ENCODE data around the gene C1QTNF12. TPM values are rescaled to one million over a fixed set of nuclear protein-coding genes. Genes with fewer than 3 reads are reported as not detected.
"Not testable (repeated sequence)": the region's sequence is repeated elsewhere in the genome, so short reads cannot be mapped to it uniquely, and the experiment has no call there.

The C1QTNF12 gene
- polyA plus RNA-seq, 1 donor from 2014 or later = 0.74 TPM

DNA sequence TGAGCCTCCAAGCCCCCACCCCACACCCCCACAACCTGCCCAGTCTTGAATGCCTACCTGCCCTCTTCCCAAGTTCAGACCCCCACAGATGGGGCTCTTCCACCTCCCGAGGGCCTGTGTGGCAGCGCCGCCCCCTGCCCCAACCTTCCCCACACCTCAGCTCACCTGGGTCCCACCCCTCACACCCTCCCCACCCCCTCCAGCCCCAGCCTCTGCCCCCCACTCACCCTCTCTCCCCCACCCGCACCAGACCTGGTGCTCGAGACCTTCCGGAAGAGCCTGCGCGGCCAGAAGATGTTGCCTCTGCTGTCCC is 49.4 kb downstream of the C1QTNF12 start:
- H3K36me3 ChIP-seq (ENCODE audit: insufficient read depth, low read length) = no peaks in the 10 kb centered on the region
- no peaks in the 10 kb centered on the region for H4K20me1 ChIP-seq (ENCODE audit: insufficient read depth)
- H3K9me3 ChIP-seq (ENCODE audit: low read length) = no peaks in the 10 kb centered on the region
- H3K27ac ChIP-seq (ENCODE audit: low read length) = no peak overlapping the region
- no peak for TF ChIP-seq TAF1 (IDR thresholded peaks at IDR 0.05; ENCODE audit: low read depth)
- TF ChIP-seq, protein P1, sequence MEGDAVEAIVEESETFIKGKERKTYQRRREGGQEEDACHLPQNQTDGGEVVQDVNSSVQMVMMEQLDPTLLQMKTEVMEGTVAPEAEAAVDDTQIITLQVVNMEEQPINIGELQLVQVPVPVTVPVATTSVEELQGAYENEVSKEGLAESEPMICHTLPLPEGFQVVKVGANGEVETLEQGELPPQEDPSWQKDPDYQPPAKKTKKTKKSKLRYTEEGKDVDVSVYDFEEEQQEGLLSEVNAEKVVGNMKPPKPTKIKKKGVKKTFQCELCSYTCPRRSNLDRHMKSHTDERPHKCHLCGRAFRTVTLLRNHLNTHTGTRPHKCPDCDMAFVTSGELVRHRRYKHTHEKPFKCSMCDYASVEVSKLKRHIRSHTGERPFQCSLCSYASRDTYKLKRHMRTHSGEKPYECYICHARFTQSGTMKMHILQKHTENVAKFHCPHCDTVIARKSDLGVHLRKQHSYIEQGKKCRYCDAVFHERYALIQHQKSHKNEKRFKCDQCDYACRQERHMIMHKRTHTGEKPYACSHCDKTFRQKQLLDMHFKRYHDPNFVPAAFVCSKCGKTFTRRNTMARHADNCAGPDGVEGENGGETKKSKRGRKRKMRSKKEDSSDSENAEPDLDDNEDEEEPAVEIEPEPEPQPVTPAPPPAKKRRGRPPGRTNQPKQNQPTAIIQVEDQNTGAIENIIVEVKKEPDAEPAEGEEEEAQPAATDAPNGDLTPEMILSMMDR (IDR thresholded peaks at IDR 0.05; ENCODE audit: poor library complexity, severe bottlenecking) = no peak
- TF ChIP-seq POLR2AphosphoS5 (IDR thresholded peaks at IDR 0.05) = no peak
- TF ChIP-seq EP300 (conservative IDR thresholded peaks at IDR 0.05; ENCODE audit: poor library complexity, severe bottlenecking) = no peak
- no peak for TF ChIP-seq RAD21 (conservative IDR thresholded peaks at IDR 0.05)
- TF ChIP-seq SMC3 (conservative IDR thresholded peaks at IDR 0.05; ENCODE audit: poor library complexity) = no peak
- TF ChIP-seq, protein P2, sequence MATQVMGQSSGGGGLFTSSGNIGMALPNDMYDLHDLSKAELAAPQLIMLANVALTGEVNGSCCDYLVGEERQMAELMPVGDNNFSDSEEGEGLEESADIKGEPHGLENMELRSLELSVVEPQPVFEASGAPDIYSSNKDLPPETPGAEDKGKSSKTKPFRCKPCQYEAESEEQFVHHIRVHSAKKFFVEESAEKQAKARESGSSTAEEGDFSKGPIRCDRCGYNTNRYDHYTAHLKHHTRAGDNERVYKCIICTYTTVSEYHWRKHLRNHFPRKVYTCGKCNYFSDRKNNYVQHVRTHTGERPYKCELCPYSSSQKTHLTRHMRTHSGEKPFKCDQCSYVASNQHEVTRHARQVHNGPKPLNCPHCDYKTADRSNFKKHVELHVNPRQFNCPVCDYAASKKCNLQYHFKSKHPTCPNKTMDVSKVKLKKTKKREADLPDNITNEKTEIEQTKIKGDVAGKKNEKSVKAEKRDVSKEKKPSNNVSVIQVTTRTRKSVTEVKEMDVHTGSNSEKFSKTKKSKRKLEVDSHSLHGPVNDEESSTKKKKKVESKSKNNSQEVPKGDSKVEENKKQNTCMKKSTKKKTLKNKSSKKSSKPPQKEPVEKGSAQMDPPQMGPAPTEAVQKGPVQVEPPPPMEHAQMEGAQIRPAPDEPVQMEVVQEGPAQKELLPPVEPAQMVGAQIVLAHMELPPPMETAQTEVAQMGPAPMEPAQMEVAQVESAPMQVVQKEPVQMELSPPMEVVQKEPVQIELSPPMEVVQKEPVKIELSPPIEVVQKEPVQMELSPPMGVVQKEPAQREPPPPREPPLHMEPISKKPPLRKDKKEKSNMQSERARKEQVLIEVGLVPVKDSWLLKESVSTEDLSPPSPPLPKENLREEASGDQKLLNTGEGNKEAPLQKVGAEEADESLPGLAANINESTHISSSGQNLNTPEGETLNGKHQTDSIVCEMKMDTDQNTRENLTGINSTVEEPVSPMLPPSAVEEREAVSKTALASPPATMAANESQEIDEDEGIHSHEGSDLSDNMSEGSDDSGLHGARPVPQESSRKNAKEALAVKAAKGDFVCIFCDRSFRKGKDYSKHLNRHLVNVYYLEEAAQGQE (IDR thresholded peaks at IDR 0.05; ENCODE audit: borderline replicate concordance) = no peak
- TF ChIP-seq MXI1 (conservative IDR thresholded peaks at IDR 0.05; ENCODE audit: poor library complexity, severe bottlenecking) = no peak
- TF ChIP-seq EZH2 (IDR thresholded peaks at IDR 0.05; ENCODE audit: borderline replicate concordance, insufficient read depth, low read length, poor library complexity, severe bottlenecking) = no peak
- no peak overlapping the region for H3K4me2 ChIP-seq (ENCODE audit: low read length)
- no peaks in the 10 kb centered on the region for H3F3A ChIP-seq (ENCODE audit: insufficient read depth, low read length, poor library complexity, severe bottlenecking)
- H3K4me3 ChIP-seq (ENCODE audit: low read length) = no peak overlapping the region
- H2AFZ ChIP-seq (ENCODE audit: low read depth, low read length) = no peak overlapping the region
- no peak overlapping the region for H3K9ac ChIP-seq (ENCODE audit: low read length)
- H3K9me2 ChIP-seq (ENCODE audit: insufficient read depth, low read length) = no peaks in the 10 kb centered on the region
- H3K27me3 ChIP-seq (ENCODE audit: insufficient read depth, low read depth, low read length) = peaks cover 7% of the 10 kb centered on the region
- no peaks in the 10 kb centered on the region for H3K79me2 ChIP-seq (replicated peaks; ENCODE audit: insufficient read depth, low read length)

DNA sequence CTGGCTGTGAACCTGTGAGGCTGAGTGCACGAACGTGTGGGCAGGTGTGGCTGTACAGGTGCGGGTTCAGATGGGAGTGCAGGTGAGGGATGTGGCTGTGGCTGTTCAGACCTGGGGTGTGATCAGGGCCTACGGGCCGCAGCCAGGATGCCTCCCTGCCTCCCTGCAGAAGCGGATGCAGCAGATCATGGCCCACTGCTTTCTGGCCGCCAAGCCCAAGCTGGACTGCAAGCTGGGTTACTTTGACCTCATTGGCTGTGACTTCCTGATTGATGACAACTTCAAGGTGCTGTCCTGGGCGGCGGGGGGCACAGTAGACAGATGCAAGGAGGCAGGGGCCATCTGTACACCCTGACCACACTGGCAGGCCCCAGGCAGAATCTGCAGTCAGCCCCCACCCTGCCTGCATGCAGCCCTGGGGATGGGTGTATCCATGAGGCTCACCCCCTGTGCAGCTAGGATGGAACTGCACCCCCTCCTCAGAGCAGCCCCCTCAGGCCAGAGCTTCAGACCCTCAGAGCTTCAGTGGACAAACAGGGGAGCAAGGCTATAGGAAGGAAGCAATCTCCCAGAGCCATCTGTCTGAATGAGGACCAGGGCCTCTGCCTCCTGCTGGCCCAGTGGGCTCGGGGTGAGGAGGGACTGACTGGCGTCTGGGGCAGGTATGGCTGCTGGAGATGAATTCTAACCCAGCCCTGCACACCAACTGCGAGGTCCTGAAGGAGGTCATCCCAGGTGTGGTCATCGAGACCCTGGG is 49.9 kb downstream of the C1QTNF12 start:
- Histone ChIP-seq H3F3A (ENCODE audit: insufficient read depth, low read length, poor library complexity, severe bottlenecking) (no peaks in the 10 kb centered on the region), H2AFZ (ENCODE audit: low read depth, low read length) (no peak overlapping the region), H3K4me2 (ENCODE audit: low read length) (no peak overlapping the region), H3K9me2 (ENCODE audit: insufficient read depth, low read length) (no peaks in the 10 kb centered on the region), H3K27me3 (ENCODE audit: insufficient read depth, low read depth, low read length) (peaks cover 7% of the 10 kb centered on the region), H4K20me1 (ENCODE audit: insufficient read depth) (no peaks in the 10 kb centered on the region), H3K27ac (ENCODE audit: low read length) (no peak overlapping the region), H3K9me3 (ENCODE audit: low read length) (no peaks in the 10 kb centered on the region), H3K9ac (ENCODE audit: low read length) (no peak overlapping the region), H3K36me3 (ENCODE audit: insufficient read depth, low read length) (no peaks in the 10 kb centered on the region), H3K4me3 (ENCODE audit: low read length) (no peak overlapping the region), H3K79me2 (replicated peaks; ENCODE audit: insufficient read depth, low read length) (no peaks in the 10 kb centered on the region)
- TF ChIP-seq RAD21 (conservative IDR thresholded peaks at IDR 0.05) (no peak), POLR2AphosphoS5 (IDR thresholded peaks at IDR 0.05) (no peak), TAF1 (IDR thresholded peaks at IDR 0.05; ENCODE audit: low read depth) (no peak)
- TF ChIP-seq, protein P1 (IDR thresholded peaks at IDR 0.05; ENCODE audit: poor library complexity, severe bottlenecking) = no peak

DNA sequence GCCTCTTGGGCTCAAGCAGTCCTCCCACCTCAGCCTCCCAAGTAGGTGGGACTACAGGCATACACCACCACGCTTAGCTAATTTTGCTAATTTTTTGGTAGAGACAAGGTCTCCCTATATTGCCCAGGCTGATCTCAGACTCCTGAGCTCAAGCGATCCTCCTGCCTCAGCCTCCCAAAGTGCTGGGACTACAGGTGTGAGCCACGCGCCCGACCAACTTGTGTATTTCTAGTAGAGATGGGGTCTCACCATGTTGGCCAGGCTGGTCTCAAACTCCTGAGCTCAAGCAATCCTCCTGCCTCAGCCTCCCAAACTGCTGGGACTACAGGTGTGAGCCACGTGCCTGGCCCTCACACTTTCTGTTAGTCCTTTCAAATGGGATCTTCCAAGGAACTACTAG is 50.8 kb downstream of the C1QTNF12 start:
- not testable (repeated sequence) for H2AFZ ChIP-seq (ENCODE audit: low read depth, low read length); H3K27me3 ChIP-seq (ENCODE audit: insufficient read depth, low read depth, low read length); H3F3A ChIP-seq (ENCODE audit: insufficient read depth, low read length, poor library complexity, severe bottlenecking); H3K36me3 ChIP-seq (ENCODE audit: insufficient read depth, low read length); H3K9me3 ChIP-seq (ENCODE audit: low read length); H3K4me2 ChIP-seq (ENCODE audit: low read length); H3K4me3 ChIP-seq (ENCODE audit: low read length); H4K20me1 ChIP-seq (ENCODE audit: insufficient read depth); H3K9me2 ChIP-seq (ENCODE audit: insufficient read depth, low read length); H3K27ac ChIP-seq (ENCODE audit: low read length); H3K9ac ChIP-seq (ENCODE audit: low read length); H3K79me2 ChIP-seq (replicated peaks; ENCODE audit: insufficient read depth, low read length)

Measured in neural cell (in vitro differentiated cells).